ENCODE data around the gene ZNF230.

ZNF230 gene

DNA sequence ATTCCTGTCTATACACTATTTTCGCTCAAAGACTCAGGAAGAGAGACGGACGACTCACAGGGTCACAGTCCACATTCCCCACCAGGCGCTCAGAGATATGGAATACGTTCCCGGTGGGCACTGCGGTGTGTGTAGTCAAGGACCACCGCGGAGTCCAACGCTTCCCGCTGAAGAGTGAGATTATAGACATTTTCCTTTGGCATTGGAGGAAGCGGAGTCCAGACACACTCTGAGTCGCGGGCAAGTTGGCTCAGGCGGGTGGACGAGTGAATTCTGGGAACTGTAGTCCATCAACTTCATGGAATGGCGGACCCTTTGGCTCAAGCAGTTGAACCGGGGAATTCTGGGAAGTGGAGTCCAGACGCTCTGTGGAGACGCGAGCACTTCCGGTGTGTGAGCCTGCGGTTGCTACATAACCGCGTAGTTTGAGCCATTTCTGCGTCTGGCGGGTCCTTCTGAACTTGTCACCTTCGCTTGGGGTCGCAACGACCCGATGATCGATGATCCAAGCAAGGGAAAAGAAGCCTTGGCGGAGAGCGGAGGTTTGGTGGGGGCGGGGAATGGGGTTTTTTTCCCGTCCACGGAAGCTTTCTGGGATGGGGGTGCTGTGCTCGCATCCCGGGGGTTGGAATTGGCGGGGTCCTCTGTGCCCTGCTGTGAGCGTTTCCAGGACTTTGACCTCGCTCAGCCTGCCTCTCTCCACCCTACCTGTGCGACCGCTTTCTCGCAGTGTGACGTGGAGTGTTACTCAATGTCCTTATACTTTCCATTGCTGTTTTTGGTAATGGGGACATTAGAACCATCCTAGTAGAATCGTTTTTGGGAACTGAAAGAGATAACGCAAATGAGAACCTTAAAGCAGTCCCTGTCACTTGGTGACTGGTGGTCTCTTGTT lies at the start of gene ZNF230:
Gene ZNF230 (plus strand): TSS at position 392 of the 895 bp plus-strand sequence. CDS start 4,122 bp downstream, outside the sequence.
- peak; percentile 94 for DNase-seq

DNA sequence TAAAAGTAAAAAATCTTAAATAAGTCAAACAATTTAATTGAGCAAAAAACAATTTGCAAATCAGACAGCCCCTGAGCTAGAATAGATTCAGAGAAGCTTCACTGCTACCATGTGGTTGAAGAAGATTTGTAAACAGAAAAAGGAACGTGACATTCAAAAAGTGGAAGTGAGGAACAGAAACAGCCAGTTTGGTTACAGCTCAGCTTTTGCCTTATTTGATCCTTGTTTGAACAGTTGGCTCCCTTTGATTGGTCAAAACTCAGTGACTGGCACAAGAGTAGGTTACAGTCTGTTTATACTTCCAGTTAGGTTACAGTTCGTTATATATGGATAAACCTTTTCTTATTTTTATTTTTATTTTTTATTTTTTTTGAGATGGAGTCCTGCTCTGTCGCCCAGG lies 45.9 kb upstream of the ZNF230 start:
- no peak for DNase-seq

DNA sequence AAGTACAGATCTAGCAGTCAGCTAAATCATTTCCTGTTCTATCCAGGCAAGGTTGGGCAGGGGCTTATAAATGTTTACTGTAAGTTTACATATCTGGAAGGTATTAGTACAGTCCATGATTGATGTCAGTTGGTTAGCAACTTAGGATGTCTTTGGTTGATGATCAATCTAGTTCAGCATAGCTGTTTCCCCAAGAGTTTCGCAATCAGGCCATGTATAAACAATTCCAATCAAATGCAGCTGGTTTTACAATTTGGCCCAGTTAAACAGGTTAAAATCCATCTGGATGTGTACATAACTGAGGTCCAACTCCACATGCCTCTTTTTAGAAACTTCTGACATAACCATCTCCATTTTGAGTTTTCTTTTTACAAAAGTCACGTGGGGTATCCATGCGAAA lies 44.9 kb upstream of the ZNF230 start:
- no peak for DNase-seq

DNA sequence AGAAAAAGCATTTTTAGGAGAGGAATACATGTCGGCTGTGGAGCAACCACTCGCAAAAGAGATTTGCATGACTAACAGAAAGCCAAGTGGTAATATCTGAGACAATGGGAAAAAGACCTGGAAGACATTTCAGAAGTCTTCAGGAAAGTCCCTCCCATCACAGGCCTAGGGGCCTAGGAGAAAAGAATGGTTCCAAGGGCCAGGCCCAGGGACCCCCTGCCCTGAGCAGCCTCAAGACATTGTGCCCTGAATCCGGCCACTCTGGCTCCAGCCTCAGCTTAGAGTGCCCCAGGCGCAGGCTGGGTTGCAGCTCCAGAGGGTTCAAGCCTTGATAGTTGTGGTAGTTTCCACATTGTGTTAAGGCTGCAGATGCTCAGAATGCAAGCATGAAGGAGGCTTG lies 42.3 kb upstream of the ZNF230 start:
- no peak for DNase-seq

DNA sequence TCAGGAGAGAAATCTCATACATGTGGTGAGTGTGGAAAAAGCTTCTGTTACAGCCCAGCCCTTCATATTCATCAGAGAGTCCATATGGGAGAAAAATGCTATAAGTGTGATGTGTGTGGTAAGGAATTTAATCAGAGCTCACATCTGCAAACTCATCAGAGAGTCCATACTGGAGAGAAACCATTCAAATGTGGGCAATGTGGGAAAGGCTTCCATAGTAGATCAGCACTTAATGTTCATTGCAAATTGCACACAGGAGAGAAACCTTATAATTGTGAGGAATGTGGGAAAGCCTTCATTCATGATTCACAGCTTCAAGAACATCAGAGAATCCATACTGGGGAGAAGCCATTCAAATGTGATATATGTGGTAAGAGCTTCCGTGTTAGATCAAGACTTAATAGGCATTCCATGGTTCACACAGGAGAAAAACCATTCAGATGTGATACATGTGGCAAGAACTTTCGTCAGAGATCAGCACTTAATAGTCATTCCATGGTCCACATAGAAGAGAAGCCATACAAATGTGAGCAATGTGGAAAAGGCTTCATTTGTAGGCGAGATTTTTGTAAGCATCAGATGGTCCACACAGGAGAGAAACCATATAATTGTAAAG lies 36.6 kb upstream of the ZNF230 start:
- DNase-seq: no peak

DNA sequence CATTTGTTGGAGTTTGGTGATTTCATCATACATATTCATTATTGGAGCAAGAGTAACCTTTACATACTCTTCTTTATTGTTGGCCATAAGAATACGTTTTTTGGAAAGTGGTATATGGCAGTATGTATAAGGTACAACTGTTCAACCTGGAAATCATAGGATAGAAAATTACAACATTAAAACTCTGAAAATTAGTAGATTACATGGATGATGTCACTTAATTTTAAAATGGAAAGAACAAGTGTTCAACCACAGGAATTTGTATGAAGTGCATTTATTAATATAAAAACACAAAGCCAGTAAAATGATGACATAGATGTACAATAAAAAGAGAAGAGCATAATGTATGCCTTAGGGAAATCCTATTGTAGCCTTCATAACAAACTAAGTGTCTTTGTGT lies 26.0 kb upstream of the ZNF230 start:
- no peak for DNase-seq

DNA sequence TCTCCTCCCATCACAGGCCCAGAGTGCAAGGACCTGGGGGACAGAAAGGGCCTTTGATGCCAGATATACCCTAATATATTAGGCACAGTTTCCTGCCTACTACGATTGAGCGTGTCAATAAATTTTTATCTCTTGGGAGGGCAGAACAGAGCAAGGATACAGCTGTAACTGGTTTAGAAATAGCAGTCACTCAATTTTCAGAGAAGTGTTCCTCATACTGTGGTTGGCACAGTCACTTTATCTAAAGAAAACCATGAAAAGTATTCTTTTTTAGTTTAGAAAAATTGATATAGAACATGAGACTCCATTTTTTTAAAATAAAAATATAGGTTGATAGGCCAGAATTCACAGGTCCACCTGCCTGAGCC lies 19.2 kb upstream of the ZNF230 start:
- no peak for DNase-seq

DNA sequence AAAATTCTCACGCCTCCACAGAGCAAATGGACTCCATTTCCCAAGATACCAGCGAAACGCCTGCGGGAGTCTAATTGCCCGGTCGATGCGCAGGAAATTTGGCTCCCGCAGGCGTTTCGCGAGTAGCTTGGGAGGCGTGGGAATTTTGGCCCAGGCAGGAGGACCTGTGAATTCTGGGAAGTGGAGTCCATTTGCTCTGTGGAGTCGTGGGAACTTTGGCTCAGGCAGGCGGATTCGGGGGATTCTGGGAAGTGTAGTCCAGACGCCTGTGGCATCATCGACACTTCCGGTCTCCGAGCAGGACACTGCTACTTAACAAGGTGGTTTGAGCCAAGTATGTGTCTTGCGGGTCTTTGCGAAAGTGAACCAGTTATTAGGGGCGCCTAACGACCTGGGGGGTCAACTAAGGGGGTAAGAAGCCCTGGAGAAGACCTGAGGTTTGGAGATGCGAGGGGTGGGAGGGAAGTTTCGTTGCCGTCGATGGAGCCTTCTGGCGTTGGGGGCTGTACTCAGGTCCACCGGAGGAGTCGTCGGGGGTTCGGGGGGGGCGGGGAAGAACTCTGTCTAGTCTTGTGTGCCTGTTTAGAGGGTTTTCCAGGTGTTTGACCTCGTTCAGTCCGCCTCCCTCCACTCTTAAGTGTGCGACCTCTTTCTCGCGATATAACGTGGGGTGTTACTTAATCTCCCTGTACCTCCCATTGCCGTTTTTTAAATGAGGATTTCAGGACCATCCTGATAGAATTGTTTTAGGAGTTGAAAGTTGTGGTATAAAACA lies 18.7 kb upstream of the ZNF230 start, which contains the start of gene ZNF155:
Gene ZNF155 (plus strand): TSS at position 277 of the 775 bp plus-strand sequence. CDS start 4,356 bp downstream, outside the sequence.
- peak; percentile 79 for DNase-seq

DNA sequence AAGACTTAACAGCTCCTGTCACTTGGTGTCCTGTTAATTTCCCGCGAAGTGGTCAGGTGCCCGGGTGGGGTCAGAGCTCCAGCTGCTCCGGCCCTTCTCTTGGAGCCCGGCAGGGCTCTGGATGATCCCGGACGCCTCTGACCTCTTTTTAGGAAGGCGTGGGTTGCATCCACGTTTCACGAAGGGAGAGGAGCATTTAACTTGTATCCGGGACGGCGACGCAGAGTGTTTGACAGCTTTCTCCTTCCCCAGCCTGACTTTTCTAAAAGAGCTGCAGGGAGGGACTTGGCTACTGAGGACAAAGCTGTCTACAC lies 18.1 kb upstream of the ZNF230 start:
- peak; percentile 3 for DNase-seq

DNA sequence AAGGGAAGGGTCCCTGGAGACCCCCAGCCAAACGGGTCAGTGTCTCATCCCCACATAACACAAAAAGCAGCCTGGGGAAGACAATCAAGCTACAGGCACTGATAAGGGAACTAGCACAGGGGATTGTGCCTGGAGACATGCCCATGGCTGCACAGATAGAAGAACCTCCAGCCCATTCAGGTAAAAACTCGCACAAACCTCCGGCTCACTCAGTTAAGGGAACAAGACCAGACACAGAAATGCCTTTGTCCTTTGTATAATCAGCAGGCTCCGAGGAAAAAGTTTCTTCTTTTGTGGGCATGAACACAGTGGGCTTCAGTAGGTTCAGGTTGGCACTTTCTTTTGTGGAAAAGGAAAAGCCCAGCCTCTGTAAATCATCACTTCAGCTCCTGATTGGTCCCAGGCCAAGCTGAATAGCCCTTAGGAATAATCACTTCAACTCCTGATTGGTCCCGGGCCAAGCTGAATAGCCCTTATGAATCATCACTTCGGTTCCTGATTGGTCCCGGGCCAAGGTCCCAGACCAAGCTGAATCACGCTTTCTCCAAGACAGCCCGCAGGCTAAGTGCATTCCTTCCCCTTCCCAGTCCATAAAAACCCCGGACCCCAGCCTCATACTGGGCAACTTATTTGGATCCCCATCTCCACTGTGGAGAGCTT lies 5.0 kb upstream of the ZNF230 start:
- no peak for DNase-seq

DNA sequence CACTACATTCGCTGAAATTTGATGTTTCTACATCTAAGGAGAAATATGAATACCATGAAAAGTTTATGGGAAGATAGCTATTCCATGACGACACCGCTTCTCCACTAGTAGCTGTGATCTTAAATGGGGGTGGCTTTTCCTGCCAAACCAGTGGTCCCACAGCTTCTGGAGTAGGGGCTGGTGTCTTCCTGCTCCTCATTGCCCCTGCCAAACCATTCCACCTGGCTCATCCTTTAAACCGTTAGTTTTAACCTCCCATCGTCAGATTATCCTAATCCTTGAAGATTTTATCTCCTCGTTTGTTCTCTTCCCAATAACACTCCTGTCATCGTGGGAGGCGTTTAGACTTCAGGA lies 568 bp upstream of the ZNF230 start:
- DNase-seq: no peak

DNA sequence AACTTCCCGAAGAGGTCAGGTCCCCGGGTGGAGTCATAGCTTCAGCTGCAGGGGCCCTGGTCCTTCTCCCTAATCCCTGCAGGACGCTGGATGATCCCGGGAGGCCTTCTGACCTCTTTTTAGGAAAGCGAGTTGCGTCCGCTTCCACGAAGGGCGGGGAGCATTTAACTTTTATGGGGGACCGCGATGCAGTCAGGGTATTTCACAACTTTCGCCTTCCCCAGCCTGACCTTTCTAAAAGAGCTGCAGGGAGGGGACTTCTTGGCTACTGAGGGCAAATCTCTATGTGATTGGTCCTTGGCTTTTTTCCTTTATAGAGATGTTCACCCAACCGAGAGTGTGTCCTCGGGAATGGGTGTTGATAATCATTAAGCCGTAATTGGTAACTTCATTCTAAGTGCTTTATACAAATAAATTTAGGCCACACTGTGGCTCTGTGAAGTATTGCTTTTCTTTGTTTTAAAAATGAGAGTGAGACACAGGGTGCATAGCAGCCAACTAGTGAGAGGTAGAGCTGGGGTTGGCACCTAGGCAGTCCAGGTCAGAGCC lies 778 bp downstream of the ZNF230 start:
- peak; percentile 6 for DNase-seq

DNA sequence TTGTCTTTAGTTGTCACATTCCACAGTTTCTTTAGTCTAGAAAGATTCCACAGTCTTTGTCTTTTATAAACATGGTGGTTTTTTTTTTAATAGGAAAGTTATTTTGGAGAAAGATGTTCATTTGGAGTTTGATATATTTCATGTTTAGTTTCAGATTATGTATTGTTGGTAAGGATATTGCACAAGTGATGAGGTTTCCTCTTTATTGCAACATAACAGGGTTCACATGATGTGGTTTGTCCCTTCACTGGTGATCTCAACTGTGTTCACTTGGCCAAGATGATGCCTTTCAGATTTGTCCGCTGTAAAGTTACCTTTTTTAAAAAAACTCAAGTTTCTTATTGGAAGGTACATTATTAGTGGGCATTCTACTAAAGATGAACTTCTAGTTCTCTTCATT lies 3.2 kb downstream of the ZNF230 start:
- DNase-seq: no peak

DNA sequence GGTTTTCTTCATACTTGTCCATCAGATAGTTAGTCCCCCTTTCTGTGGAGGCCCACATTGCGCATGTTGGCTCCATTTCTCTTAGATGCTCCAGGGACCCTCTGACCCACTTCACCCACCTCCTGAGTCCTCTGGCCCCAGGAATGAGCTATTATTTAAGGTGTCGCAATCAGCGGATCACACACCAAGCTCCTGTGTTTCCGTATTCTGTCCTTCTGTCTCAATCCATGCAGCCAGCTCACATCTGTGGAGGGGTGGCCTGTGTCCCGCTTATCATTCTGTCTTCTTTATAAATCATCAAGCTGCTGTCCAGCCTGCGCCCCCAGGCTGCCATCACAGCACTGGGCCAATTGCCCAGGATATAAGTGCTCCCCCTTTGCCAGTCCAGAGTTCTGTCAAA lies 4.7 kb downstream of the ZNF230 start:
- DNase-seq: no peak

DNA sequence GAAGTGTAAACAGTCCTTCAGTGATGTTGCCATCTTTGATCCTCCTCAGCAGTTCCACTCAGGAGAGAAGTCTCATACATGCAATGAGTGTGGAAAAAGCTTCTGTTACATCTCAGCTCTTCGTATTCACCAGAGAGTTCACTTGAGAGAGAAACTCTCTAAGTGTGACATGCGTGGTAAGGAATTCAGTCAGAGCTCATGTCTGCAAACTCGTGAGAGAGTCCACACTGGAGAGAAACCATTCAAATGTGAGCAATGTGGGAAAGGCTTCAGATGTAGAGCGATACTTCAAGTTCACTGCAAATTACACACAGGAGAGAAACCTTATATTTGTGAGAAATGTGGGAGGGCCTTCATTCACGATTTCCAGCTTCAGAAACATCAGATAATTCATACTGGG lies 7.7 kb downstream of the ZNF230 start:
- no peak for DNase-seq

DNA sequence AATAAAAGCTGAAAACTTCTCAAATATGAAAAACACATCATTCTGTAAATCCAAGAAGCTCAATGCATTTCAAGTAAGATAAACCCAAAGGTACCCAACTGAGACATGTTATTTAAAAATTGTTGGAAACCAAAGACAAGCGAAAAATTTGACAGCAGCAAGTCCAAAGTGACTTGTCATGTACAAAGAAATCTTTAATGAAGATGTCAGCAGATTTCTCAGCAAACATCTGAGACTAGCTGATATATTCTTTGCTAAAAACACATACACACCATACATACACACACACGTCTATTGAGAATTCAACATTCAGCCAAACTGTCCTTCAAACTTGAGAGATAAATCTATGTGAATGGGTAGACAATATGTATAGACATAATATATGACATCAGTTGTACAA lies 16.7 kb downstream of the ZNF230 start:
- no peak for DNase-seq

DNA sequence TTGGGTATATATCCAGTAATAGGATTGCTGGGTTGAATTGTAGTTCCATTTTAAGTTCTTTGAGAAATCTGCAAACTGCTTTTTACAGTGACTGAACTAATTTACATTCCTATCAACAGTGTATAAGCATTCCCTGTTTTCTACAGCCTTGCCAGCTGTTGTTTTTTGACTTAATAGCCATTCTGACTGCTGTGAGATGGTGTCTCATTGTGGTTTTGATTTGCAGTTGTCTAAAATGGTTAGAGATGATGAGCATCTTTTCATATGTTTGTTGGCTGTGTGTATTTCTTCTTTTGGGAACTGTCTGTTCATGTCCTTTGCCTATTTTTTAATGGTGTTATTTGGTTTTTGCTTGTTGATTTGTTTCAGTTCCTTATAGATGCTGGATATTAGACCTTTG lies 18.5 kb downstream of the ZNF230 start:
- no peak for DNase-seq

DNA sequence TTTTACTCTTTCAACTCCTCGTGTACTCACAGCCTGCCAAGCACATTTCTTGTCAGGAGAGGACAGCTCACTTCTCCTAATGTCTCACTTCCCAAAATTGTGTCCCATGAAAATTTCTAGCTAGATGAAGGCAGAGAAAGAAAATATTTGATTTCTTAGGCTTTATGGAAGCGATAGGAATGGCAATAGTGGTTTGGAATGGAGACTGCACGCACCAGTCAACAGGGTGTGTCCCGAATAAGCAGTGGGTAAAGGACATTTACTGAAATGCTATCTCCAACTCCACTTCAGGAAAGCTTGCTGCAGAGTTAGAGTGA lies 22.1 kb downstream of the ZNF230 start:
- no peak for DNase-seq

DNA sequence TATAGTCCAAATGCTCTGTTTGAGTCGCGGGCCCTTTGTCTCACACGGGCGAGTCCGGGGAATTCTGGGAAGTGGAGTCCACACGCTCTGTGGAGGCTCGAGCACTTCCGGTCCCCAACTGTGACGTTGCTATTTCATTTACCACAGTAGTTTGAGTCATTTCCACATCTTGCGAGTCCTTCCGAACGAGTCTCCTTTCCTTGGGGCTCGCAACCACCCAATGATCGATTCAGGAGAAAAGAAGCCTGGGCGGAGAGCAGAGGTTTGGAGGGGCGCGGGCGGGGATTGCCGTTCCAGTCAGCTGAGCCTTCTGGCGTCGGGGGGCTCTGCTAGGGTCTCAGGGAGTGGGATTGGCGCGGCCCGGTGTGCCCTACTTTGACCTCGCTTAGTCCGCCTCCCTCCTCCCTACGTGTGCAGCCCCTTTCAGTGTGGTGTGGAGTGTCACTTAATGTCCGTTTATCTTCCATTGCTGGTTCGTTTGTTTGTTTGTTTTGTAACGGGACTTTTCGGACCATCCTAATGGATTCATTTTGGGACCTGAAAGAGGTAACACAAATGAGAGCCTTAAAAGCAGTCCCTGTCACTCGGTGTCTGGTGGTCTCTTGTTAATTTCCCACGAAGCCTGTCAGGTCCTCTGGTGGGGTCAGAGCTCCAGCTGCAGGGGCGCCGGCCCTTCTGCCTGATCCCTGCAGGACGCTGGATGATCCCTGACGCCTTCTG lies 22.6 kb downstream of the ZNF230 start, which contains the start of gene ZNF222:
Gene ZNF222 (plus strand): TSS at position 163 of the 720 bp plus-strand sequence. CDS start 58 bp downstream, at position 221.
- DNase-seq: peak; percentile 83

DNA sequence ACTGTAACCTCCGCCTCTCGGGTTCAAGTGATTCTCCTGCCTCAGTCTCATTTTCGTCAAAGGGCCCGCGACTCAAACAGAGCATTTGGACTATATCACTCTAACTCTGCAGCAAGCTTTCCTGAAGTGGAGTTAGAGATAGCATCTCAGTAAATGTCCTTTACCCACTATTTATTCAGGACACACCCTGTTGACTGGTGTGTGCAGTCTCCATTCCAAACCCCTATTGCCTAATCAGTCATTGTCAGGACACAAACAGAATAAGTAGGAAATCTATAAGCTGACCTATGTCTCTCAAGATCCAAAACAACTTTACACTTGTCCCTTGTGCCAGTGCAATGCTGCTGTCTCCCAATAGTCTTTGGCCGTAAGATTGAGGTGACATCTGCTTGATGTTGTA lies 23.9 kb downstream of the ZNF230 start:
- DNase-seq: no peak

DNA sequence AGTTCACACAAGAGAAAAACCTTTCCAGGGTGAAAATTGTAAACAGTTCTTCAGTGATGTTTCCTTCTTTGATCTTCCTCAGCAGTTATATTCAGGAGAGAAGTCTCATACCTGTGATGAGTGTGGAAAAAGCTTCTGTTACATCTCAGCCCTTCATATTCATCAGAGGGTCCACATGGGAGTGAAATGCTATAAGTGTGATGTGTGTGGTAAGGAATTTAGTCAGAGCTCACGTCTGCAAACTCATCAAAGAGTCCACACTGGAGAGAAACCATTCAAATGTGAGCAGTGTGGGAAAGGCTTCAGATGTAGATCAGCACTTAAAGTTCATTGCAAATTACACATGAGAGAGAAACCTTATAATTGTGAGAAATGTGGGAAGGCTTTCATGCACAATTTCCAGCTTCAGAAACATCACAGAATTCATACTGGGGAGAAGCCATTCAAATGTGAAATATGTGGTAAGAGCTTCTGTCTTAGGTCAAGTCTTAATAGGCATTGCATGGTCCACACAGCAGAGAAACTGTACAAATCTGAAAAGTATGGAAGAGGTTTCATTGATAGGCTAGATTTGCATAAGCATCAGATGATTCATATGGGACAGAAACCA lies 29.3 kb downstream of the ZNF230 start:
- no peak for DNase-seq

DNA sequence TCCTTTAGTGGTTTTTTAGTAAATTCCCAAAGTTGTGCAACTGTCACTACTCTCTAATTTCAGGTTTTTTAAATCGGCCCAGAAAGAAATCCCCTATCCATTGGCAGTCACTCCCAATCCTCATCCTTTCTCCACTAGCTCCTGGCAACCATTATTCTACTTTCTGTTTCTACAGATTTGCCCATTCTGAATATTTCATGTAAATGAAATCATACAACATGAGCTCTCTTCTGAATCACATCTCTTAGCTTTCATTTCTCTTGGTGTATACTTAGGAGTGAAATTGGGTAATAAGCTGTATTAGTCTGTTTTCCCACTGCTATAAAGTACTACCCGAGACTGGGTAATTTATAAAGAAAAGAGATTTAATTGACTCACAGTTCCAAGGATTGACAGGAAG lies 39.4 kb downstream of the ZNF230 start:
- DNase-seq: no peak

Data from activated CD4-positive, alpha-beta T cell treated with anti-CD3 and anti-CD28 coated beads, Interleukin-2, amount 50 U/mL, for 16 hours (primary cell).